HepG2 (cell line): ENCODE results near the gene PAPPA. TPM values are rescaled to one million over a fixed set of nuclear protein-coding genes. Genes with fewer than 3 reads are reported as not detected.

Experiments used
- ATAC-seq: fragments of 200-7000 bp; cut with Tn5 transposase; 3 replicates; pipeline ENCODE4 v1.9.1; 2020; ENCODE audit warnings: mild to moderate bottlenecking, moderate library complexity
- BruUV-seq: library from RNA; stranded (reverse); fragments of 400-500 nt; replicated peaks from 2 replicates; lab custom pipeline; 2021; lab: Mats Ljungman, UMichigan
- CTCF ChIA-PET: fragments of 300-600 bp; formaldehyde crosslinking; extraction: SDS; loops from one replicate; lab custom pipeline; 2021; ENCODE audit warnings: low total read pairs, inconsistent platforms, low intra/inter-chr PET ratio; lab: Yijun Ruan, JAX
- POLR2A ChIA-PET: fragments of 350-600 bp; sonication (Branson Sonifier 250); formaldehyde crosslinking; loops from one replicate; lab custom pipeline; 2020; ENCODE audit warnings: antibody characterized with exemption, inconsistent platforms; lab: Yijun Ruan, JAX
- DNase-seq: peaks from one replicate; pipeline ENCODE4 v3.0.0-alpha.2; 2015; ENCODE audit warnings: low spot score
- FAIRE-seq: peaks from 3 replicates; lab custom pipeline; 2011; peaks lifted over from hg19 to GRCh38; lab: Jason Lieb, UNC
- H2AFZ ChIP-seq: one replicate; pipeline ENCODE4 v1.6.1; 2011; ENCODE audit warnings: low read length, inconsistent platforms
- H3K27ac ChIP-seq: fragments of 300-600 bp; 3 replicates; pipeline ENCODE4 v1.8.0; 2011; ENCODE audit warnings: mixed run types, mild to moderate bottlenecking, mixed read lengths, low read length, inconsistent platforms; ENCODE audit not compliant: insufficient read depth; ENCODE audit errors: extremely low read length
- H3K27me3 ChIP-seq, 2 experiments: fragments of 200-600 bp in 1 of 2; 2 replicates in 1 of 2; 3 replicates in 1 of 2; pipeline versions ENCODE4 v1.6.0 to v1.8.0; 2011; ENCODE audit warnings: low read length in 2 of 2, mild to moderate bottlenecking in 2 of 2, moderate library complexity in 2 of 2, inconsistent platforms in 1 of 2; ENCODE audit not compliant: insufficient read depth in 2 of 2, control insufficient read depth in 1 of 2
- H3K36me3 ChIP-seq, 2 experiments: fragments of 200-600 bp in 1 of 2; replicated peaks in 1 of 2; 2 replicates in 1 of 2; 3 replicates in 1 of 2; pipeline versions ENCODE4 v1.5.1 to v1.8.0; 2011; ENCODE audit warnings: low read length in 2 of 2, inconsistent platforms in 1 of 2; ENCODE audit not compliant: insufficient read depth in 2 of 2, control insufficient read depth in 1 of 2
- H3K4me1 ChIP-seq: 2 replicates; pipeline ENCODE4 v1.5.1; 2012; ENCODE audit warnings: low read length, inconsistent platforms; ENCODE audit not compliant: insufficient read depth
- H3K4me2 ChIP-seq: 2 replicates; pipeline ENCODE4 v1.6.0; 2011; ENCODE audit warnings: low read depth, low read length, inconsistent platforms
- H3K4me3 ChIP-seq, 3 experiments: fragments of 200-600 bp in 1 of 3; sonication (generic), shearing (Covaris generic) in 1 of 3; replicated peaks in 1 of 3; 2 replicates each; pipeline ENCODE4 v1.5.1; 2011 to 2016; ENCODE audit warnings: low read length in 3 of 3, inconsistent platforms in 2 of 3, low read depth in 2 of 3, mild to moderate bottlenecking in 2 of 3, control low read depth in 1 of 3, mixed read lengths in 1 of 3; ENCODE audit not compliant: insufficient read depth in 1 of 3
- H3K79me2 ChIP-seq: one replicate; pipeline ENCODE4 v1.6.1; 2011; ENCODE audit warnings: low read length, inconsistent platforms; ENCODE audit not compliant: insufficient read depth
- H3K9ac ChIP-seq: 2 replicates; pipeline ENCODE4 v1.6.0; 2011; ENCODE audit warnings: mild to moderate bottlenecking, low read depth, low read length, inconsistent platforms; ENCODE audit not compliant: insufficient read depth
- H3K9me3 ChIP-seq: 2 replicates; pipeline ENCODE4 v1.5.1; 2012; ENCODE audit warnings: mild to moderate bottlenecking, low read length
- H4K20me1 ChIP-seq: 2 replicates; pipeline ENCODE4 v1.6.0; 2011; ENCODE audit warnings: inconsistent platforms, mild to moderate bottlenecking, low read length, moderate library complexity; ENCODE audit not compliant: insufficient read depth
- AKNA ChIP-seq: sonication (generic); formaldehyde crosslinking; IDR thresholded peaks from 2 replicates; pipeline ENCODE4 v1.4.0; 2020; ENCODE audit warnings: missing genetic modification reagents, borderline replicate concordance
- FOSL1 ChIP-seq: sonication (generic); formaldehyde crosslinking; IDR thresholded peaks from 2 replicates; pipeline ENCODE4 v1.9.0; 2021; ENCODE audit warnings: missing genetic modification reagents, borderline replicate concordance
- FOSL2 ChIP-seq: sonication (generic); formaldehyde crosslinking; IDR thresholded peaks from 2 replicates; pipeline ENCODE4 v1.4.0; 2020; ENCODE audit warnings: missing genetic modification reagents
- FOXA1 ChIP-seq, 2 experiments: fragments of 450-650 bp in 1 of 2; sonication (generic) in 1 of 2; formaldehyde crosslinking in 1 of 2; IDR thresholded peaks; 2 replicates each; pipeline versions ENCODE4 v1.4.0 to v1.6.1; 2016 to 2020; ENCODE audit warnings: missing genetic modification reagents in 1 of 2
- FOXA3 ChIP-seq: IDR thresholded peaks from 2 replicates; pipeline ENCODE4 v1.6.1; 2016; ENCODE audit warnings: missing genetic modification reagents, missing compliant biosample characterization
- FOXP1 ChIP-seq, 2 experiments: fragments of 450-650 bp in 1 of 2; IDR thresholded peaks; 2 replicates each; pipeline ENCODE4 v1.6.1; 2017 to 2018; ENCODE audit warnings: antibody characterized with exemption in 1 of 2
- MAX ChIP-seq: IDR thresholded peaks from 2 replicates; pipeline ENCODE4 v1.6.1; 2012; ENCODE audit warnings: inconsistent platforms
- THAP8 ChIP-seq: sonication (generic); formaldehyde crosslinking; IDR thresholded peaks from 2 replicates; pipeline ENCODE4 v1.5.1; 2020; ENCODE audit warnings: missing genetic modification reagents, mild to moderate bottlenecking, borderline replicate concordance
- ZKSCAN5 ChIP-seq: sonication (generic); formaldehyde crosslinking; IDR thresholded peaks from 2 replicates; pipeline ENCODE4 v1.5.1; 2020; ENCODE audit warnings: mild to moderate bottlenecking, missing genetic modification reagents
- WGBS: methylation state at CpG from one replicate; pipeline ENCODE4 v1.1.6; 2017; ENCODE audit warnings: low lambda C conversion rate; 5-methylcytosine and 5-hydroxymethylcytosine counted together
- in situ Hi-C: cut with HindIII; loops from 2 replicates; pipeline ENCODE4 v1.10.0; 2017; ENCODE audit warnings: low pct_unique_long_range_greater_than_20kb; ENCODE audit not compliant: extremely low pct_ligation_motif_present
- intact Hi-C: fragments of 100-400 bp; cut with micrococcal nuclease; formaldehyde crosslinking; loops from one replicate; pipeline ENCODE4 v1.10.0; 2022; ENCODE audit not compliant: unreplicated experiment
- polyA plus RNA-seq, 8 experiments: library from polyadenylated mRNA; depleted of rRNA in 3 of 8; stranded (reverse) in 7 of 8; unstranded in 1 of 8; fragments of >200 nt; fragmentation: Illumina TruSeq in 4 of 8; extraction: Trizol in 4 of 8; gene quantifications; 2 replicates each; pipeline versions ENCODE4 v1.2.1 to v1.2.3, GENCODE V29; 2011 to 2016; ENCODE audit warnings: low read depth in 4 of 8, missing spikeins in 1 of 8, mixed read lengths in 1 of 8; ENCODE audit not compliant: insufficient read depth in 1 of 8
- total RNA-seq, 5 experiments: library from RNA; depleted of rRNA; stranded (reverse); fragments of >200 nt; fragmentation: Illumina TruSeq; extraction: Trizol; gene quantifications; 2 replicates each; pipeline ENCODE4 v1.2.3, GENCODE V29; 2016; ENCODE audit warnings: low read depth in 1 of 5

PAPPA gene
- total and polyA plus RNA-seq, 2 of the 13 experiments (the other 11 are each of a cell fraction or from before 2014, with no cell fraction given): 0.09 to 0.11 TPM

GRCh38 chr9:116174347-116174746 is 20.8 kb downstream of the PAPPA start:
- H3K4me3 ChIP-seq: no peak overlapping the region
- ChIA-PET CTCF (no interaction called here), POLR2A (no interaction called here)
- H3K4me2 ChIP-seq: no peak overlapping the region
- intact Hi-C loops (loop anchor here (1.0 kb wide), 1 partner anchor 18 kb away; no protein-coding TSS in a partner anchor), in situ Hi-C loops (loop anchor here (25.0 kb wide), 1 partner anchor 587 kb away; no protein-coding TSS in a partner anchor)
- H2AFZ ChIP-seq: no peak overlapping the region
- H3K79me2 ChIP-seq: no peaks in the 10 kb centered on the region
- no TSS peak for BruUV-seq
- H3K9ac ChIP-seq: no peak overlapping the region
- H4K20me1 ChIP-seq: no peaks in the 10 kb centered on the region
- no peaks in the 10 kb centered on the region for H3K36me3 ChIP-seq
- DNase-seq (peak; percentile 21), ATAC-seq (no peak), FAIRE-seq (no peak)
- no peaks in the 10 kb centered on the region for H3K27me3 ChIP-seq
- 5% methylated on average over 1 of the region's 1 CpG for WGBS
- H3K27ac ChIP-seq: no peak overlapping the region
- no peaks in the 10 kb centered on the region for H3K4me1 ChIP-seq
- TF ChIP-seq THAP8 (no peak), FOSL2 (CRISPR knock-in tag) (peak; percentile 86)
- H3K9me3 ChIP-seq: no peaks in the 10 kb centered on the region

- FAIRE-seq (no peak), ATAC-seq (no peak; the same call in 2 of the 3 replicates), DNase-seq (no peak)
- no peak overlapping the region for H3K9ac ChIP-seq
- no peak overlapping the region for H3K4me2 ChIP-seq
- H3K27ac ChIP-seq: no peak overlapping the region
- no peak overlapping the region for H2AFZ ChIP-seq
- in situ Hi-C loops: no loop called here
- POLR2A ChIA-PET: no interaction called here
- no peak overlapping the region for H3K4me3 ChIP-seq
- WGBS: 0% methylated on average over 1 of the region's 1 CpG
- CTCF ChIA-PET: no interaction called here
- intact Hi-C loops: no loop called here
- H3K27me3 ChIP-seq: no peaks in the 10 kb centered on the region
- H4K20me1 ChIP-seq: no peaks in the 10 kb centered on the region
- no peaks in the 10 kb centered on the region for H3K4me1 ChIP-seq
- H3K36me3 ChIP-seq: no peaks in the 10 kb centered on the region
- BruUV-seq: no TSS peak
- TF ChIP-seq FOSL2 (CRISPR knock-in tag) (peak; percentile 73), ZKSCAN5 (CRISPR knock-in tag) (no peak), FOXA3 (CRISPR knock-in tag) (peak; percentile 25; the same call in 1 of the 2 replicates), FOXA1 (IDR thresholded peaks at IDR 0.05) (no peak), FOXA1 (CRISPR knock-in tag; IDR thresholded peaks at IDR 0.05) (0 out of 2 replicates have a peak, but pooled peaks have one; percentile 8), FOXP1 (IDR thresholded peaks at IDR 0.05) (0 out of 2 replicates have a peak, but pooled peaks have one; percentile 13), FOXP1 (CRISPR knock-in tag; IDR thresholded peaks at IDR 0.05) (peak; percentile 49; the same call in 1 of the 2 replicates), MAX (no peak), AKNA (no peak), FOSL1 (CRISPR knock-in tag) (0 out of 2 replicates have a peak, but pooled peaks have one; percentile 24)
- H3K79me2 ChIP-seq: no peaks in the 10 kb centered on the region
- no peaks in the 10 kb centered on the region for H3K9me3 ChIP-seq
Observed at GRCh38 chr9:116175614-116176013, 22.0 kb downstream of the PAPPA start.
